Activated CD8-positive, alpha-beta memory T cell treated with anti-CD3 and anti-CD28 coated beads, Interleukin-2, amount 50 U/mL, for 24 hours (primary cell): ENCODE results near the gene ODF2.
A peak's percentile ranks its signal among the peaks of the same experiment; 100 is the strongest.
"Not testable (repeated sequence)": the region's sequence is repeated elsewhere in the genome, so short reads cannot be mapped to it uniquely, and the experiment has no call there.

Source experiments
- DNase-seq: peaks from one replicate; pipeline ENCODE4 v3.0.0-alpha.2; 2020; ENCODE audit errors: extremely low read depth

ODF2 gene

DNA sequence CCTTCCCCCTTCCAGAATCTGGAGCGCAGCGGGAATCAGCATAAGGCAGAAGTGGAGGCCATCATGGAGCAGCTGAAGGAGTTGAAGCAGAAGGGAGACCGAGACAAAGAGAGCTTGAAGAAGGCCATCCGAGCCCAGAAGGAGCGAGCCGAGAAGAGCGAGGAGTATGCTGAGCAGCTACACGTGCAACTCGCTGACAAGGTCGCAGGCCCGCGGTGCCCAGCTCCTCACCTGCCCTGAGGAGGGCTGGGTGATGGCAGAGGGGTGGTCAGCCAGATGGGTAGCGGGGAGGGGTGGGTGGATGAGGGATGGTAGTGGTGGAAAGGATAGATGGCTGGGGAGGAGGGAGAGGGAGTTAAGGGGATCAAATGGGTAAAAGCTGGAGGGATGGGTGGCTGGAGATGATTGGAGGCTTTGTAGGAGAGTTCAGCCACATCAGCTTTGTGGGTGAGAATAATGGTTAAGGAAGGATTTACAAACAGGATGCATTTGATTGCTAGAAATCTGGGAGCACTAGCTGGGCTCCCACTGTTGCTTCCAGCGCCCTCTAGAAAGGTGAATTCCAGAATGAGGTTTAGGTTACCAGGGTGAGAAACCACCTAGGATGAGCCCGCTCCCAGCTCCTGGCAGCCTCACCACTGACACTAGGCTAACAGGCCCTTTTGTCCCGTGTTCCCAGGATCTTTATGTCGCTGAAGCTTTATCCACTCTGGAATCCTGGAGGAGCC, 29.0 kb downstream of the ODF2 start:
- DNase-seq: no peak

DNA sequence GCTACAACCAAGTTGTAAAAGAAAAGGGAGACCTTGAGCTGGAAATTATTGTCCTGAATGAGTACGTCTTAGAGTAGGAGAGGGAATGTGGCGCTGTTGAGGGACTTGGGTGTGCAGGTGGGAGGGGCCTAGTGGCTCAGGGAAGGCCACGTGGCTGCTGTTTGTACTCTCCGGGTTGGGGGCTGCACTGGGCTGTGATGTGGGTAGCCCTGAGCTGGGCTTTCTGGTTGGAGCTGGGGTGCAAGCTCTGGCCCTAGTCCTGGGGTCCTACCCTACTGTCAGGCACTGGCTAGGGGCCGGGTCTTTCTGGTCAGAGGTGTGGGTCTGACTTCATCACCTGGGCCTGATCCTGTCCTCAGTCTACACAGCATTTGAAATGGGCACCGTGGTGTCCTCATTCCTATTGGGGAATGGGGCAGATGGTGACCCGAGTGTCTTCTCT, 29.6 kb downstream of the ODF2 start:
- no peak for DNase-seq

DNA sequence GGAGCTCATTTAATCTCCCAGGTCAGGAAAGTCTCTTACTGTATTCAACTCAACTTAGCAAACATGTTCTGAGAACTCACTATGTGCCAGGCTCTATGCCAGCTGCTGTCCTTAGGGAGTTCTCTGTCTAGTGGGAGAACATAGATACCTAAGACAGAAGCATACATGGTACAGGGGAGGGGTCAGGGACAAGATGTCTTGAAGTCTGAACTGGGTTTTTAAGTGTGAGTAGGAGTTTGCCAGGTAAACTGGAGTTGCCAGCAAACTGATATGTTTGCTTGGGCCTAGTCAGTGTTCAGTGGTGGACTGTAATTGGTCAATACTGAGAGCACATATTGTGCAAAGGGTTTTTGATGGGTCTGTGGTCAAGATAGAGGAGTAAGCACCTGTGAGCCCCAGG, 30.4 kb downstream of the ODF2 start:
- no peak for DNase-seq

DNA sequence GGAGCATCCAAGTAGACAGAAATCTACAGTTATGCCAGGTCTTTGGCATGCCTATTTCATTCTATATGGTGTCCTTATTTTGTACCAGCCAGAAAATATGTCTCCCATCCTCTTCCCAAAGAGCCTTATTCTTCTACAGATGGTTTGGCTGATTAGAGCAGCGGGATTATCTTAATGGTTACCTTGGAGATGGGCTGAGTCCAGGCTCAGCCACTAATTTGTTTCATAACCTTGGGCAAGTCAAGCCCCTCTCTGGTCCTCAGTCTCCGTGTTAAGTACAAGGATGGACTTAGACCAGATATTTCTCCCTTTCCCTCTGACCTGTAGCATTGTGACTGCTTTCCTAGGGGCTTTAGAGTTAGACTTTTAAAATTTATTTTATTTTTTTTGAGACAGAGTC, 37.6 kb downstream of the ODF2 start:
- DNase-seq: no peak

DNA sequence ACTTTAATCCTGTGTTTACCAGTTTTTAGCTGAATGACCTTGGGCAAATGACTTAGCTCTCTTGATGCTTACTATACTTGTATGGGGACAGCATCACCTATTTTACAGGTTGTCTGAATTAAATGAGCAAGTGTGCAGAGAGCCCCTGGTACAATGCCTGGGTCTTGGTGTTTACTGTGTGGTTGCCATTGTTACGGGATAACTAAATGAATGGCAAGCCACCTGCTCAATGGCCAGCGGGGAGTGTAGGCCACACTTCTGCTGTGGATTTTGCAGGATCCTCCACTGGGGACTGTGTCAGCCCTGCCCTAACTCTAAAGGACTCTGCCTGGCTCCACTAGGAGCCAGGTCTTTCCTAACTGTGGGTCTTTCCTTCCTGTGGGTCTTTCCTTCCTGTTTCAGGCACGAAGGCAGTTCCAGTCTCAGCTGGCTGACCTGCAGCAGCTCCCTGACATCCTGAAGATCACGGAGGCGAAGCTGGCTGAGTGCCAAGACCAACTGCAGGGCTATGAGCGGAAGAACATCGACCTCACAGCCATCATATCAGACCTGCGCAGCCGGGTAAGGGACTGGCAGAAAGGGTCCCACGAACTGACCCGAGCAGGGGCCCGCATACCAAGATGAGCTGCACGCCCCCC, 38.4 kb downstream of the ODF2 start:
- DNase-seq: no peak

DNA sequence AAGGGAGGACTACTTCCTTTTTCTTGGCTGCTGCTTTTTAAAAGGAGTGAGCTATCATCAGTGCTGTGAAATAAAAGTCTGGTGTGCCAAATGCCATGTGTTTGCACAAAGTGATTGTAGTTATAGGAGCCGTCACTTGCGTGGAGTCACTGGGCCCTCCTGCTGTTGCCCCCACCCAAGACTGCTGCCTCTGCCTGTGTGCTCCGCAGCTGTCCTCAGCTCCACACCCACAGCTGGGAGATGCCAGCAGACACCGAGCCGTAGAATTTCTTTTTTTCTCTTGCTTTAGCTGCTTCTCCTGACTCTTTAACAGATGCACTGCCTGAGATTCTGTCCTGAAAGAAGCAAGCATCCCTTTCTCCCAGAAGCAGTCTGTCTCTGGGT, 38.9 kb downstream of the ODF2 start:
- DNase-seq: no peak

DNA sequence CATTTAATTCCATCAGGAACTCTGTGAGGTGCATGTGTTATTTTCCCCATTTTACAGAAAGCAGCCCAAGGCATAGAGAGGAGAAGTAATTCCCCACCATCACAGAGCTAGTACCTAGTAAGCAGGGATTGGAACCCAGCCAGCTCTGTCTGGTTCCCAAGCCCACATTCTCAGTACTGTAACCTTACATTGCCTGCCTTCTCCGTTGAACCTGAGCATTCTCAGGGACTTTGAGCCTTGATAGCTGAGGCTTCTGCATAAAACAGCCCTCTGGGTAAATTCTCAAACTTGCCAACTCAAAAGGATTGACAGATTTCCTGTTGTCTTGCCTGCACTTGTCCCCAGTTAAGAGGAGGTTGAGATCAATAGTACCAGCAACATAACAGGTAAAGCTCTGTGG, 39.5 kb downstream of the ODF2 start:
- no peak for DNase-seq

DNA sequence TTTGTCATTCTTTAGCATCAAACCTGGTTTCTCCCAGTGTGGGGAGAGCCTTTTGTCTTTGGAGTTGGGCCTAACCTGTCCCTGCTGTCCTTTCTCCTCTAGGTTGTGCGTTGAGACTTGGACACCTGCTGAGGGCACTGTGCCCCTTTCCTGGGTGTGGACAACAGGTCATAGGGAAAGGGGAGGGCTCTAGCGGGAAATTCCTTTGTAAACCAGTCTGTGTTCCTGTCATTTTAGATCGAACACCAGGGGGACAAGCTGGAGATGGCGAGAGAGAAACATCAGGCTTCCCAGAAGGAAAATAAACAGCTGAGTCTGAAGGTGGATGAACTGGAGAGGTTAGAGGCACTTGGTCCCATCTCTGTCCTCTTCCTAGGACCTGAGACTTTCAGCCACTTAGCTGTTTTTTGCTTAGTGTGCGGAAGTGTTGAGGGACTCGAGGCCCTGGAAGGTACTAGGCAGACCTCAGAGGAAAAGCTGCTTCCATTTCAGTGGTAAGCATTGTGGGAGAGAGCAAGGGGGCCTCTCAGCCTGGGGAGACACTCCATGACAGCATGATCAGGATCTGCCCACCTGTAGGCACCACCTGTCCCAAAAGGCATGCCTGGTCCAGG, 40.1 kb downstream of the ODF2 start:
- no peak for DNase-seq

DNA sequence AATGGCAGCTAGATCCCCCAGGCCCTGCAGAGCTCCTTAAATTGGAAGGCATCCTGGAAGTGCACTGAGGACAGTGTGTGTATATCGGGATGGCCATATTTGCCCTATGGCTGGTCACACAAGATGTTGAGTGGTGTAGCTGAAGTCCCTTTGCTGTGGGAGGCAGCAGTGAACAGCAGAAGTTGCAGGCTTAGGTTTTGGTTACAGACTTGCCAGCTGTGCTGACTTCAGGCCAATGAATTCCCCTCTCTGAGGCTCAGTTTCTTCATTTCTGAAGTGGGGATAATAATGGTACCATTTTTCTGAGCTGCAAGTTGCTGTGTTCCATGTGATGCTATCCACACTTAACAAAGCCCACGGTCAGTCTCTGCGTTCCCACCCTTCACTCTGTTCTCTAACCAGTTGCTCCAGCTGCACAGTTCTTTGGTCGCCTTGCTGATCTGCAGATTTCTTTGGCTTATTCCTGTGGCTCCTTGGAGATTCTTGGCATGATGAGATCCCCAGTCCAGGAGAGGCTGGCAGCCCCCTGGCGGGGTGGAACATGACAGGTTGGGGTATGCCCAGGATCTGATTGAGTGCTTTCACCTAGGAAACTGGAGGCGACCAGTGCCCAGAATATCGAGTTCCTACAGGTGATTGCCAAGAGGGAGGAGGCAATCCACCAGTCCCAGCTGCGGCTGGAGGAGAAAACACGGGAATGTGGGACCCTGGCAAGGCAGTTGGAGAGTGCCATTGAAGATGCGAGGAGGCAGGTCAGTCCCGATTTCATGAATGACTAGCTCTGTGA, 42.2 kb downstream of the ODF2 start:
- DNase-seq: no peak

DNA sequence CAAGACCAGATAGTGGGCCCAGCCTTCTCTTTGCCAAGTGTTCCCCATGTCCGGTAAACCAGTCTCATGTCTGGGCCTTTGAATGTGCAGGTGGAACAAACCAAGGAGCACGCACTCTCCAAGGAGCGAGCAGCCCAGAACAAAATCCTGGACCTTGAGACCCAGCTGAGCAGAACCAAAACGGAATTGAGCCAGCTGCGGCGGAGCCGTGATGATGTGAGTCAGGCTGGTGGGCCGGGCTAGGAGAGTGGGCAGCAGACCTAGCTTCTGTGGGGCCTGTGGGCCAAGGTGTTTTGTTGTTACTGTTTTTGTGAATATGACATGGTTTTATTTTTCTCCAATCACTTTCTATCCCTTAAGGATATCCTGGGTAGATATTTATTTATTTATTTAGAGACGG, 43.1 kb downstream of the ODF2 start:
- no peak for DNase-seq

DNA sequence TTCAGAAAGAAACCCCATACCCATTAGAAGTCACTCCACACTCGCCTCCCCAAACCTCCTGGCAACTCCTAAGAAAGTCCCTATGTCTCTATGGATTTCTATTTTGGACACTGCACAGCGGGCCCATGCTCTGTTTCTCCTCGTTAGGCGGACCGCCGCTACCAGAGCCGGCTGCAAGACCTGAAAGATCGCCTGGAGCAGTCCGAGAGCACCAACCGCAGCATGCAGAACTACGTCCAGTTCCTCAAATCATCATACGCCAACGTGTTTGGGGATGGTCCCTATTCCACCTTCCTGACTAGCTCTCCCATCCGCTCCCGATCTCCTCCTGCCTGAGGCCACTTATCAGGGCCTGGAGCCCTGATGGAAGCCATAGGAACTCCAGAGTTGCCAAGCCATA, 44.1 kb downstream of the ODF2 start:
- no peak for DNase-seq

DNA sequence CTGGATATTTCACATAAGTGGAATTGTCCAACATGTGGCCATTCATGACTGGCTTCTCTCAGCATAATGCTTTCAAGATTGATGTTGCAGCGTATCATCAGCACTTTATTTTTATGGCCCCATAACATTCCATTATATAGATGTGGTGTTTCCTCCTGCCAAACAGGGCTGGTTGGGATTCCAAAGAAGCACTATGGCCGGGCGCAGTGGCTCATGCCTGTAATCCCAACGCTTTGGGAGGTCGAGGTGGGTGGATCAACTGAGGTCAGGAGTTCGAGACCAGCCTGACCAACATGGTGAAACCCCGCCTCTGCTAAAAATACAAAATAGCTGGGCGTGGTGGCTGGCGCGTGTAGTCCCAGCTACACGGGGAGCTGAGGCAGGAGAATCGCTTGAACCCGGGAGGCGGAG, 47.6 kb downstream of the ODF2 start:
- DNase-seq: not testable (repeated sequence)

DNA sequence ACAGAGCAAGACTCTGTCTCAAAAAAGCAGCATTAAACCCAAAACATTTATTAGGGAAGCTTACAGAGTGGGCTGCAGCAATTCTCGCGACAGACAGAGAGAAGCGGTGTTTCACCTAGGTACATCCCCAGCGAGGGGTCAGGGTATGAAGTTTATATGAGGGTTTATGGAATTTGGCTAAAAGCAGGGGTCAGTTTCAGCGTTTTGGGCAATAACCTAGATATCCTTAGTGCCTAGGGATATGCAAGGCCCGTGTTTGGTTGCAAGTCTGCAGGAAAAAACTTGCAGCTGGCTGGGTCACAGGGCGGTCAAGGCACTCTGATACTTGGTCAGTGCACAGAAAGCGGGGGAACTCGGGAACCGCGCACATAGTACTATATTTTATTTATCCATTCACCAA, 48.1 kb downstream of the ODF2 start:
- DNase-seq: no peak

DNA sequence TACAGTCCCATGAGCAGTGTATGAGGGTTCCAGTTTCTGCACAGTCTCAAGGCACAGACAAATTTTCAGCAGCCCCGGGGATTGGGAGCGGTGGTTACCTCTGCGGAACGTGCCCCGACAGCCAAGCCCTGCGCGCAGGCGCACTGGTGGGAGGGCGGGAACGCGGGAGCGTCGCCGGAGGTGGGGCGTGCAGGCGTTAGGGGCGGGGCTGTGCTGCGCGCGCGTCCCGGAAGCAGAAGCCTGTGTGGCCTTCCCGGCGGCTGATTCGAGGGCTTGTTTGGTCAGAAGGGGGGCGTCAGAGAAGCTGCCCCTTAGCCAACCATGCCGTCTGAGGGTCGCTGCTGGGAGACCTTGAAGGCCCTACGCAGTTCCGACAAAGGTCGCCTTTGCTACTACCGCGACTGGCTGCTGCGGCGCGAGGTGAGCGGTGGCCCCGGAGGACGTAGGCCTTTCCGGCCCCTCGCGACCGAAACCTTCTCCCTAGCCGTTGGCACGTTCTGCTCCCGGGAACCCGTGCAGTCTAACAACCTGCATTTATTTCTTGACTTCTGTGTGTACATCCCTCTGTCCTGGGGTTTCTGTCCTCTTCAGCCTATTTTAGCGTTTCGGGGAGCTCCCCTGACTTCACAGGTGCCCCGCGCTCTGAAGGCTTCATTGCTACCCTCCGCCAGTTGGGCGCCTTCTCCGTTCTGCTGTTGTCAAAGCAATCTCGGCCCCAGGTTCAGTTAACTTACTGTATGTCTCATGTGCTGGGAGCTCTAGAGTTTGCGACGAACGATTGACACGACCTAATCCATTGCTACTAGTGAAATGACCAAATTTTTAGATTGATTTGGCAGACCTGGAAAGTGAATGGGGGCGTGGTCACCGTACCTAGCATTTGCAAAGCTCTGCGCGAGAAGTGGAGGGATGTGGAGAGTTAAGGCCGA, 48.9 kb downstream of the ODF2 start, which contains the start of gene GLE1:
TSS of gene GLE1 (plus strand) at position 235 of the 929 bp plus-strand sequence. CDS start at position 322, 87 bp downstream.
- peak; percentile 91 for DNase-seq

DNA sequence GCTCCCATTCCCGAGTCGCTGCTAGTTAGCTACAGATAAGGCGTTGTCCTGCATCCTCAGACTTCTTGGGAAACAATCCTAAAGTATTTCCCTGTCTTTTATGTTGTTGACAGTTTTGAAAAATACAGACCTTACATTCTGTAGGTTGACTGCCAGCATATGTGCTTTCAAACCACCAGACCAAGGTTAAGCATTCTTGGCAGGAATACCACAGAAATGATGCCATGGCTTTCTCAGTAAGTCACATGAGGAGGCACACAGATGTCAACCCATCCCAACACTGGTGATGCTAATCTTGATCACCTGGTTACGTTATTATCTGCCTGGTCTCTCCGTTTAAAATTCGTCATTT, 49.6 kb downstream of the ODF2 start:
- DNase-seq: no peak

DNA sequence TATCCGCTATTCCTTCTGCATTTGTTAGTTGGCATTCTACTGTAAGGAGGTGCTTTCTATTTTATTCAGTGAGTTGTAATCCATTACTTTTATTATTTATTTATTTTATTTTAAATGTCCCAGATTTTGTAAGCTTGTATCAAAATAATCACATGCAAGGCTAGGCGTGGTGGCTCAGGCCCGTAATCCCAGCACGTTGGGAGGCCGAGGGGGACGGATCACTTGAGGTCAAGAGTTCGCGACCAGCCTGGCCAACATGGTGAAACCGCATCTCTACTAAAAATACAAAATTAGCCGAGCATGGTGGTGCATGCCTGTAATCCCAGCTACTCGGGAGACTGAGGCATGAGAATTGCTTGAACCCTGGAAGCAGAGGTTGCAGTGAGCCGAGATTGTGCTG, 50.1 kb downstream of the ODF2 start:
- not testable (repeated sequence) for DNase-seq

DNA sequence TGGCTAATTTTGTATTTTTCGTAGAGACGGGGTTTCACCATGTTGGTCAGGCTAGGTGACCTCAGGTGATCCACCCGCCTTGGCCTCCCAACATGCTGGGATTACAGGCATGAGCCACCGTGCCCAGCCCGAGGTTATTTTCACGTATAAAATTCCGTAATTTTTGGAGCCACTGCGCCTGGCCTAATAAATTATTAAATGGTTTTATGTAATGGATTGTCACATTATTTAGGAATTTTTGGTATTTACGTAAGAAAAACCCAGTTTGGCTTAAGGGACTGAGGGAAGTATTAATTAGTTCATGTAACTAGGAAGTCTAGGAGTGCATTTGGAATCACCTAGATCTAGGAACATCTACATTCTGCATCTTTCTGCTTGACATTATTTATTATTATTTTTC, 57.0 kb downstream of the ODF2 start:
- DNase-seq: no peak

DNA sequence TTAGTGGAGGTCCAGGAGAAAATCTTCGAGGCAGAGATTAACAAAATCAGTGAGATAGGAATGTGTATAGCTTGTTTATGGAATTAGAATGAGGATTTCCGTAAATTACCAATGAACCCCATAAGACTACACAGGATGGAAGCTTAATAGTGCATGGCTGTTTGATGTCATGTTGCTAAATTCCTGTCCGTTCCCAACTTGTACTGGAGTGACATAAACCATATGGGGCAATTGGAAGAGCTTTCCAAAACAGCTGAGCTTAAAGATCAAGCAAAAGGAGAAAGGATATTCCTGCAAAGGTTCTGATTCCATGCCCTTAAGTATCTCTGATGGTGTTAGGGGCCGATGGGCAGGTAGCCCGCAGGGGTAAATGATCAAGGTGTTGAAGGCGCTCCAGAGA, 66.2 kb downstream of the ODF2 start:
- DNase-seq: no peak

DNA sequence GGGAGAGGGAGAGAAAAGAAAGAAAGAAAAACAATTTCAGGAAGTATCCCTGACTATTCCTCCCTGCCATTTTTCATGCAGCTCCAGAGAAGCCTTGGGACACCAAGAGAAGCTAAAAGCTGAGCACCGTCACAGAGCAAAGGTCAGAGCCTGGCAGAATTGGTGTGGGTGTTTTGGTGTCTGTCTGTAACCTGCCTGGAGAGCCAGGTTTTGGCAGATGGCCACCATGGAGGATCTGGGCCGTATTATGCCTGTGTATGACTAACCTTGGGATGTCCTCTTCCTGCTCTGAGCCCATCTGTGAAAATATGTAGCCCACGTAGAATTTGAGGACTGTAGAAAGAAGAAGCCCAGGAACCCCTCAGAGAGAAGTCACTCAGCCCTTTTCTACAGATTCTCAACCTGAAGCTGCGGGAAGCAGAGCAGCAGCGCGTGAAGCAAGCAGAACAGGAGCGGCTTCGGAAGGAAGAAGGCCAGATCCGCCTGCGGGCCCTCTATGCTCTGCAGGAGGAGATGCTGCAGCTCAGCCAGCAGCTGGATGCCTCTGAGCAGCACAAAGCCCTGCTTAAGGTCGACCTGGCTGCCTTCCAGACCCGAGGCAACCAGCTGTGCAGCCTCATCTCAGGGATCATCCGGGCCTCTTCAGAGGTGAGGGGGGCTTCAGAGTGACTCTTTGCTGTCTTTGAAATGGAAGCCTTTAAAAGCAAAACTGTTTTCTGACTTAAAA, 67.6 kb downstream of the ODF2 start:
- DNase-seq: no peak

DNA sequence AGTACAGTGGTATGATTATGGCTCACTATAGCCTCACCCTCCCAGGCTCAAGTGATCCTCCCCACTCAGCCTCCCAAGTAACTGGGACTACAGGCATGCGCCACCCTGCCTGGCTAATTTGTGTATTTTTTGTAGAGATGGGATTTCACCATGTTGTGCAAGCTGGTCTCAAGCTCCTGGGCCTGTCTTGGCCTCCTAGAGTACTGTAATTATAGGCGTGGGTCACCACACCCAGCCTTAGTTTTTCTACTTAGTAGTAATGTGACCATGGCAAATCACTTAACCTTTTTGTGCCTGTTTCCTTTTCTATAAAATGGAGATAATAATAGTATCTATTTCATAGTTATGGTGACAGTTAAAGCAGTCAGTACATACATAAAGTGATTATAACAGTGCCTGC, 70.9 kb downstream of the ODF2 start:
- no peak for DNase-seq
